Skin epidermis (tissue), 12 donors: ENCODE measurements around the gene NEUROD2.

ENCODE experiments used
- H3K27ac ChIP-seq, 21 experiments: fragments of 200-600 bp; sonication (generic) in 11 of 21; one replicate each; pipeline ENCODE4 v1.5.0; 2020; ENCODE audit warnings: mild to moderate bottlenecking in 3 of 21, inconsistent platforms in 2 of 21, moderate library complexity in 2 of 21
- H3K4me3 ChIP-seq, 7 experiments: fragments of 200-600 bp; sonication (generic) in 2 of 7; one replicate each; pipeline ENCODE4 v1.5.0; 2020; ENCODE audit warnings: inconsistent platforms in 2 of 7, mild to moderate bottlenecking in 2 of 7, moderate library complexity in 1 of 7

The NEUROD2 gene

GRCh38 chr17:39563476-39563875 lies 44.2 kb downstream of the NEUROD2 start:
- no peak overlapping the region for H3K27ac ChIP-seq
- no peak overlapping the region for H3K4me3 ChIP-seq

GRCh38 chr17:39562976-39563375 lies 44.7 kb downstream of the NEUROD2 start:
- Histone ChIP-seq H3K4me3 (no peak overlapping the region), H3K27ac (no peak overlapping the region)

- Histone ChIP-seq H3K4me3 (no peak overlapping the region), H3K27ac (no peak overlapping the region)
Observed at GRCh38 chr17:39562395-39562794, 45.3 kb downstream of the NEUROD2 start.

GRCh38 chr17:39556423-39556822 lies 51.3 kb downstream of the NEUROD2 start:
- H3K27ac ChIP-seq, result no peak overlapping the region
- H3K4me3 ChIP-seq, result no peak overlapping the region

GRCh38 chr17:39555368-39555767 lies 52.4 kb downstream of the NEUROD2 start:
- Histone ChIP-seq H3K4me3 (no peak overlapping the region), H3K27ac (no peak overlapping the region)
